DND-41 (cell line): ENCODE measurements around the gene SMAD1.

Experiments
- ATAC-seq: fragments of 200-7000 bp; cut with Tn5 transposase; 3 replicates; pipeline ENCODE4 v1.9.1; 2021; ENCODE audit warnings: low read depth; ENCODE audit not compliant: insufficient read depth
- DNase-seq: peaks from one replicate; pipeline ENCODE4 v3.0.0-alpha.2; 2020
- H2AFZ ChIP-seq: 2 replicates; pipeline ENCODE4 v1.6.0; 2012; ENCODE audit warnings: low read depth, low read length
- H3K27ac ChIP-seq: 2 replicates; pipeline ENCODE4 v1.5.1; 2012; ENCODE audit warnings: low read length, inconsistent platforms
- H3K27me3 ChIP-seq: fragments of 200-600 bp; sonication (generic); 2 replicates; pipeline ENCODE4 v1.6.0; 2012; ENCODE audit warnings: low read length, mild to moderate bottlenecking, inconsistent platforms; ENCODE audit not compliant: insufficient read depth, poor library complexity
- H3K36me3 ChIP-seq: 2 replicates; pipeline ENCODE4 v1.5.1; 2012; ENCODE audit warnings: low read length, inconsistent platforms; ENCODE audit not compliant: insufficient read depth
- H3K4me1 ChIP-seq: 2 replicates; pipeline ENCODE4 v1.5.1; 2012; ENCODE audit warnings: mild to moderate bottlenecking, low read length; ENCODE audit not compliant: insufficient read depth
- H3K4me2 ChIP-seq: 2 replicates; pipeline ENCODE4 v1.6.0; 2012; ENCODE audit warnings: mild to moderate bottlenecking, moderate library complexity, low read length, inconsistent platforms; ENCODE audit not compliant: insufficient read depth
- H3K4me3 ChIP-seq, 2 experiments: fragments of 200-600 bp in 1 of 2; shearing (Covaris generic) in 1 of 2; 2 replicates each; pipeline ENCODE4 v1.5.1; 2012 to 2016; ENCODE audit warnings: inconsistent platforms in 2 of 2, low read length in 2 of 2, mild to moderate bottlenecking in 2 of 2, low read depth in 1 of 2, moderate library complexity in 1 of 2
- H3K79me2 ChIP-seq: 2 replicates; pipeline ENCODE4 v1.6.0; 2012; ENCODE audit warnings: low read length, inconsistent platforms; ENCODE audit not compliant: insufficient read depth
- H3K9ac ChIP-seq: 2 replicates; pipeline ENCODE4 v1.6.0; 2012; ENCODE audit warnings: low read depth, mild to moderate bottlenecking, inconsistent platforms, low read length, moderate library complexity
- H3K9me3 ChIP-seq: 2 replicates; pipeline ENCODE4 v1.5.1; 2012; ENCODE audit warnings: low read length, moderate library complexity, mild to moderate bottlenecking, inconsistent platforms; ENCODE audit not compliant: insufficient read depth, severe bottlenecking
- H4K20me1 ChIP-seq: 2 replicates; pipeline ENCODE4 v1.6.0; 2012; ENCODE audit warnings: low read length; ENCODE audit not compliant: insufficient read depth
- EZH2 ChIP-seq: IDR thresholded peaks from 3 replicates; pipeline ENCODE4 v1.6.1; 2012; ENCODE audit warnings: borderline replicate concordance, low read depth, mild to moderate bottlenecking, moderate library complexity, low read length, inconsistent platforms; ENCODE audit not compliant: severe bottlenecking
- TF ChIP-seq, protein P1 (sequence below): IDR thresholded peaks from 2 replicates; pipeline ENCODE4 v1.5.1; 2012; ENCODE audit warnings: borderline replicate concordance, low read length, moderate library complexity, mild to moderate bottlenecking; ENCODE audit not compliant: poor library complexity, severe bottlenecking; ENCODE audit errors: extremely low read depth

The SMAD1 gene

GRCh38 chr4:145533961-145534360 lies 52.3 kb downstream of the SMAD1 start:
- ATAC-seq = no peak
- TF ChIP-seq, protein P1, sequence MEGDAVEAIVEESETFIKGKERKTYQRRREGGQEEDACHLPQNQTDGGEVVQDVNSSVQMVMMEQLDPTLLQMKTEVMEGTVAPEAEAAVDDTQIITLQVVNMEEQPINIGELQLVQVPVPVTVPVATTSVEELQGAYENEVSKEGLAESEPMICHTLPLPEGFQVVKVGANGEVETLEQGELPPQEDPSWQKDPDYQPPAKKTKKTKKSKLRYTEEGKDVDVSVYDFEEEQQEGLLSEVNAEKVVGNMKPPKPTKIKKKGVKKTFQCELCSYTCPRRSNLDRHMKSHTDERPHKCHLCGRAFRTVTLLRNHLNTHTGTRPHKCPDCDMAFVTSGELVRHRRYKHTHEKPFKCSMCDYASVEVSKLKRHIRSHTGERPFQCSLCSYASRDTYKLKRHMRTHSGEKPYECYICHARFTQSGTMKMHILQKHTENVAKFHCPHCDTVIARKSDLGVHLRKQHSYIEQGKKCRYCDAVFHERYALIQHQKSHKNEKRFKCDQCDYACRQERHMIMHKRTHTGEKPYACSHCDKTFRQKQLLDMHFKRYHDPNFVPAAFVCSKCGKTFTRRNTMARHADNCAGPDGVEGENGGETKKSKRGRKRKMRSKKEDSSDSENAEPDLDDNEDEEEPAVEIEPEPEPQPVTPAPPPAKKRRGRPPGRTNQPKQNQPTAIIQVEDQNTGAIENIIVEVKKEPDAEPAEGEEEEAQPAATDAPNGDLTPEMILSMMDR = no peak
- H3K4me3 ChIP-seq = no peak overlapping the region
- H3K9me3 ChIP-seq = no peaks in the 10 kb centered on the region
- H4K20me1 ChIP-seq = no peaks in the 10 kb centered on the region
- no peak overlapping the region for H3K4me2 ChIP-seq
- H3K36me3 ChIP-seq = no peaks in the 10 kb centered on the region
- no peaks in the 10 kb centered on the region for H3K79me2 ChIP-seq
- H3K4me1 ChIP-seq = no peaks in the 10 kb centered on the region
- no peak overlapping the region for H3K9ac ChIP-seq
- DNase-seq = no peak
- H3K27ac ChIP-seq = no peak overlapping the region
- H3K27me3 ChIP-seq = peaks cover 19% of the 10 kb centered on the region
- H2AFZ ChIP-seq = no peak overlapping the region

DNA sequence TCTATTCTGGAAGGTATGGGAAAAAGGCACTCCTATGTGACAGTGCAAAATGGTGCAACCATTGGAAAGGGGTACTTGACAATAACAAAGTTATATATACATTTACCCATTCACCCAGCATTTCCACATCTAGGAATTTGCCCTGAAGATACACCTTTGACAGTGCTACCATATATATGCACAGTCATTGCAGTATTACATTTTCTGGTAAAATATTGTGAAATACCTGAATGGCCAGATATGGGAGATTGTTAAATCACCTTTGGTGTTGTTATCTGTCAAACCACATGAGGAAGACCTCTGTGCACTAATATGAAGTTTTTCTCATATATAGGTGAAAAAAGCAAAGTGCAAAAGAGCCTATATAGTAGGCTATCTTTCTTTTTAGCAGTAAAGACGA lies 53.5 kb downstream of the SMAD1 start:
- Histone ChIP-seq H3K9me3 (no peaks in the 10 kb centered on the region), H3K4me3 (no peak overlapping the region), H3K4me1 (no peaks in the 10 kb centered on the region), H2AFZ (no peak overlapping the region), H3K27ac (no peak overlapping the region), H3K9ac (no peak overlapping the region), H3K4me2 (no peak overlapping the region), H3K27me3 (peaks cover 15% of the 10 kb centered on the region), H3K36me3 (no peaks in the 10 kb centered on the region), H3K79me2 (no peaks in the 10 kb centered on the region), H4K20me1 (no peaks in the 10 kb centered on the region)
- no peak for TF ChIP-seq EZH2
- TF ChIP-seq, protein P1 = no peak
- no peak for ATAC-seq
- no peak for DNase-seq

DNA sequence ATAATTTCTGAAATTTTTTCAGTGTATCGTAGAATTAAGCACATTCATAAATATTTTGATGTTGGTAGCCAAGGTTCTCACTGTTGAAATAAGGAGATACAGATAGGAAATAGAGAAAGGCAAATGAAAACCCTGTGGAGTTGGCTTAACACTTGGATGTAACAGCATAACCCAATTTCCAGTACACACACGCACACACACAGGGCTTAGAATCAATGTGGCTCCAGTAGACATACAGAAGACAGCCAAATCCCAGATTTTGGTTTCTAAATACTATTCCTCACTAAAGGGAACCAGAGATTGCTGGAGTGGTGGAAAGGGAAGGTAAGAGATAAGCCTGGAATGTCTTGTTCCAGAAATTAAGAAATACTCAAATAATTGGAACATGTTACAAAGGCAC lies 54.4 kb downstream of the SMAD1 start:
- Histone ChIP-seq H2AFZ (no peak overlapping the region), H3K9ac (no peak overlapping the region), H3K36me3 (no peaks in the 10 kb centered on the region), H3K27ac (no peak overlapping the region), H3K79me2 (no peaks in the 10 kb centered on the region), H3K4me1 (no peaks in the 10 kb centered on the region), H3K9me3 (no peaks in the 10 kb centered on the region), H4K20me1 (no peaks in the 10 kb centered on the region), H3K4me3 (no peak overlapping the region), H3K4me2 (no peak overlapping the region), H3K27me3 (peaks cover 14% of the 10 kb centered on the region)
- DNase-seq = no peak
- TF ChIP-seq, protein P1 = no peak
- no peak for TF ChIP-seq EZH2
- ATAC-seq = no peak

DNA sequence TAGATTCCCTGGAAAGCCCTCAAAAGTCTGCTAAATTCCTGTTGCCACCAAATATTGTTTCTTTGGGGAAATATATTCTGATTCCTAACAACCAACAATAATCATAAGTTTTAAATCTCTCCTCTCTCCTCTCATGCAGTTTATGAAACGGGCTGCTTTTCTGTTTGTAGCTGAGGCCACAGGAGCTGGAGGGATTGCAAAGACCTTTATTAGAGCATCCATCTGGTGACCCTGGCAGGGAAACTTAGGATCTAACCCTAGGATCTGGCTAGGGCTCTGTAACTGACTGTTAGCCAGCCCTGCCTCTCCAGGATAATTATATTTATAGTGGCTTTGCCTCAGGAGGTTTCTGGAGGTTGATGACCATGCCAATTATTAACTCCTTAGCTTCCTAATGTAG lies 56.9 kb downstream of the SMAD1 start:
- H3K27ac ChIP-seq = no peak overlapping the region
- TF ChIP-seq EZH2 = no peak
- TF ChIP-seq, protein P1 = no peak
- no peak overlapping the region for H2AFZ ChIP-seq
- no peak overlapping the region for H3K9ac ChIP-seq
- H3K79me2 ChIP-seq = no peaks in the 10 kb centered on the region
- H3K36me3 ChIP-seq = no peaks in the 10 kb centered on the region
- no peaks in the 10 kb centered on the region for H3K4me1 ChIP-seq
- DNase-seq = no peak
- no peak for ATAC-seq
- no peak overlapping the region for H3K4me2 ChIP-seq
- H3K4me3 ChIP-seq = no peak overlapping the region
- H4K20me1 ChIP-seq = no peaks in the 10 kb centered on the region
- H3K27me3 ChIP-seq = peaks cover 14% of the 10 kb centered on the region
- no peaks in the 10 kb centered on the region for H3K9me3 ChIP-seq
